Breast epithelium (tissue), 3 donors: Measurements from ENCODE around the gene TPSAB1.

ENCODE experiments used
- CTCF ChIP-seq, 3 donors: fragments of 450-650 bp; IDR thresholded peaks; one replicate each; pipeline ENCODE4 v1.5.1; 2016 to 2017; ENCODE audit warnings: antibody characterized with exemption in 3 of 3, mild to moderate bottlenecking in 3 of 3, moderate library complexity in 3 of 3
- POLR2A ChIP-seq: fragments of 450-650 bp; IDR thresholded peaks from one replicate; pipeline ENCODE4 v1.6.1; 2016; ENCODE audit warnings: antibody characterized with exemption, mild to moderate bottlenecking, moderate library complexity
- POLR2AphosphoS5 ChIP-seq, 3 donors: sonication (generic); formaldehyde crosslinking; IDR thresholded peaks; one replicate each; pipeline ENCODE4 v1.6.1; 2017; ENCODE audit warnings: antibody characterized with exemption in 3 of 3

- TF ChIP-seq CTCF (IDR thresholded peaks at IDR 0.05) (no peak), POLR2AphosphoS5 (IDR thresholded peaks at IDR 0.05) (no peak), POLR2A (no peak)
Measured at GRCh38 chr16:1279081-1279944, 38.8 kb downstream of the TPSAB1 start.
